GM23338 (cell line): ENCODE results near the gene NIBAN1. TPM values are rescaled to one million over a fixed set of nuclear protein-coding genes. Genes with fewer than 3 reads are reported as not detected.
A peak's percentile ranks its signal among the peaks of the same experiment; 100 is the strongest.

Experiments used
- ATAC-seq: fragments of 200-7000 bp; cut with Tn5 transposase; 3 replicates; pipeline ENCODE4 v1.9.1; 2020
- DNase-seq: peaks from one replicate; pipeline ENCODE4 v3.0.0-alpha.2; 2015; ENCODE audit warnings: low spot score
- H2AFZ ChIP-seq: fragments of 200-600 bp; sonication (generic); 2 replicates; pipeline ENCODE4 v1.8.0; 2016; ENCODE audit warnings: antibody characterized with exemption, mild to moderate bottlenecking, moderate library complexity
- H3F3A ChIP-seq: fragments of 200-600 bp; sonication (generic); replicated peaks from 2 replicates; pipeline ENCODE4 v1.8.0; 2017; ENCODE audit warnings: antibody characterized with exemption, mixed run types, low read depth
- H3K27ac ChIP-seq: fragments of 200-600 bp; sonication (generic); 2 replicates; pipeline ENCODE4 v1.6.1; 2016; ENCODE audit warnings: low read depth
- H3K27me3 ChIP-seq: fragments of 200-600 bp; sonication (generic); 2 replicates; pipeline ENCODE4 v1.8.0; 2016; ENCODE audit warnings: mild to moderate bottlenecking, mixed run types, moderate library complexity; ENCODE audit not compliant: insufficient read depth
- H3K36me3 ChIP-seq: fragments of 200-600 bp; sonication (generic); 2 replicates; pipeline ENCODE4 v1.8.0; 2016; ENCODE audit warnings: mild to moderate bottlenecking; ENCODE audit not compliant: insufficient read depth
- H3K4me1 ChIP-seq: fragments of 200-600 bp; sonication (generic); 2 replicates; pipeline ENCODE4 v1.8.0; 2016; ENCODE audit warnings: mild to moderate bottlenecking, moderate library complexity; ENCODE audit not compliant: insufficient read depth
- H3K4me2 ChIP-seq: fragments of 200-600 bp; sonication (generic); 2 replicates; pipeline ENCODE4 v1.7.1; 2017; ENCODE audit warnings: mixed run types
- H3K4me3 ChIP-seq: fragments of 200-600 bp; sonication (generic); 2 replicates; pipeline ENCODE4 v1.6.1; 2016; ENCODE audit warnings: mixed run types
- H3K79me2 ChIP-seq: fragments of 200-600 bp; sonication (generic); replicated peaks from 2 replicates; pipeline ENCODE4 v1.8.0; 2017; ENCODE audit warnings: mild to moderate bottlenecking; ENCODE audit not compliant: insufficient read depth
- H3K9me2 ChIP-seq: fragments of 200-600 bp; sonication (generic); 2 replicates; pipeline ENCODE4 v1.8.0; 2017; ENCODE audit not compliant: insufficient read depth
- H4K20me1 ChIP-seq: fragments of 200-600 bp; sonication (generic); replicated peaks from 2 replicates; pipeline ENCODE4 v1.8.0; 2017; ENCODE audit warnings: mild to moderate bottlenecking; ENCODE audit not compliant: insufficient read depth
- H3K27ac Mint-ChIP-seq: 2 replicates; pipeline ENCODE4 v1.8.0; 2020; ENCODE audit warnings: inconsistent platforms, mild to moderate bottlenecking, moderate library complexity, mixed read lengths
- H3K27me3 Mint-ChIP-seq: 3 replicates; pipeline ENCODE4 v1.8.0; 2022; ENCODE audit warnings: low read depth, mild to moderate bottlenecking, moderate library complexity, mixed read lengths, inconsistent platforms; ENCODE audit not compliant: insufficient read depth, poor library complexity
- H3K36me3 Mint-ChIP-seq: 3 replicates; pipeline ENCODE4 v1.8.0; 2021; ENCODE audit warnings: low read depth, mild to moderate bottlenecking, inconsistent platforms, moderate library complexity, mixed read lengths
- H3K4me1 Mint-ChIP-seq: 3 replicates; pipeline ENCODE4 v1.8.0; 2020; ENCODE audit warnings: mild to moderate bottlenecking, inconsistent platforms, mixed read lengths
- H3K4me3 Mint-ChIP-seq: 3 replicates; pipeline ENCODE4 v1.8.0; 2021; ENCODE audit warnings: moderate library complexity, mild to moderate bottlenecking, inconsistent platforms, mixed read lengths
- H3K9me3 Mint-ChIP-seq: 3 replicates; pipeline ENCODE4 v1.8.0; 2020; ENCODE audit warnings: moderate library complexity, mild to moderate bottlenecking, inconsistent platforms, mixed read lengths
- CREB1 ChIP-seq: fragments of 250-450 bp; sonication (Bioruptor Pico); IDR thresholded peaks from 2 replicates; pipeline ENCODE4 v1.5.0; 2020; ENCODE audit warnings: low read depth, mild to moderate bottlenecking, moderate library complexity
- EZH2 ChIP-seq: fragments of 200-600 bp; sonication (generic); IDR thresholded peaks from one replicate; pipeline ENCODE4 v1.8.0; 2017; ENCODE audit warnings: antibody characterized with exemption, mild to moderate bottlenecking, low read depth; ENCODE audit not compliant: unreplicated experiment
- STAT1 ChIP-seq: IDR thresholded peaks from one replicate; pipeline ENCODE4 v1.6.1; 2016; ENCODE audit warnings: antibody characterized with exemption; ENCODE audit not compliant: unreplicated experiment
- ZNF114 ChIP-seq: fragments of 250-450 bp; sonication (Bioruptor Pico); IDR thresholded peaks from 2 replicates; pipeline ENCODE4 v1.5.0; 2020; ENCODE audit warnings: mild to moderate bottlenecking, moderate library complexity
- ZNF331 ChIP-seq: fragments of 250-450 bp; sonication (Bioruptor Pico); IDR thresholded peaks from 2 replicates; pipeline ENCODE4 v1.5.0; 2020; ENCODE audit warnings: low read depth, mild to moderate bottlenecking, moderate library complexity
- ZNF462 ChIP-seq: fragments of 250-450 bp; sonication (Bioruptor Pico); IDR thresholded peaks from 2 replicates; pipeline ENCODE4 v1.5.0; 2020; ENCODE audit warnings: mild to moderate bottlenecking, moderate library complexity
- polyA plus RNA-seq: library from polyadenylated mRNA; unstranded; fragments of >200 nt; fragmentation: Nextera tagmentation; extraction: Ambion mirVana; gene quantifications from 2 replicates; pipeline ENCODE4 v1.2.1, GENCODE V29; 2016
- total RNA-seq: library from RNA; depleted of rRNA; stranded (reverse); fragments of >200 nt; shearing (Covaris generic); gene quantifications from 2 replicates; pipeline ENCODE4 v1.2.3, GENCODE V29; 2014
- TF ChIP-seq, protein P1 (sequence below), 2 experiments: fragments of 200-600 bp in 1 of 2; sonication (generic) in 1 of 2; conservative IDR thresholded peaks; 2 replicates each; pipeline versions ENCODE4 v1.5.1 to v1.6.1; 2016 to 2017; ENCODE audit warnings: antibody characterized with exemption in 2 of 2, low read depth in 2 of 2, mild to moderate bottlenecking in 2 of 2, moderate library complexity in 1 of 2

The NIBAN1 gene
- total and polyA plus RNA-seq, 2 experiments from 2014 or later, result 5.5 to 12.3 TPM

DNA sequence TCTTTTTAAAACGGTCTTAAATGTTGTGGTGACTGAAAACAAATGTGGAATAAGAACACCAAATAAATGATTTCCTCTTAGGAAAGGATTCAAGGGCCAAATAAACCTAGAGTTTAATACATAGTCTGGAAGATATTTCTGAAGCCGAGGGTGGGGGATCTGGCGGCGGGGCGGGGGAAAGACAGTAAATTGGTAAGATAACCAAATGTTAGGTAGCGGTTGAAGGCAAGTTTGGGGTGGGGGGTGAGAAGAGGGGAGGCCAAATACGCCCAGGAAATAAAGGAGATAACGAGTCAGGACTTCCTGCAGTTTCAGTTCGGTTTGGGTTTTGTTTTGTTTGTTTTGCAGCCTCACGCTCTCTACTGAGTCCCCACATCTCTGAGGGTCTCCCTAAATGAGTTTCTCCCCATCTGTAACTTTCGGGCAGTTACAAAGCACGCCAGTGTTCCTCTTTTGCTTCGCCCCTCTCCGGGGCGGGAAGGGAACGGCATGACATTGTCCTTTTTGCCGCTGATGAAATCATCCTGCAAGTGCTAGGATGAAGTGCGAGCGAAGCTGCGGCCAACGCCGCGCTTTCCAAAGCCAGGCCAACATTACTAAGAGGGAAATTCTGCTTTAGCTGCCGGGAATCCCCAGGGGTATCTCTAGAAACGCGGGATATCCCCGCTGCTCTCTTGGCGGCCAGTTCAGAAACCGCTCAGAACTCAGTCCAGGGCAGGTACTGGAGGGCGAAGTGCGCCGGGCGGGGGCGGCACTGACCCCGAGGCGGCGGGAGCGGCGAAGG, 844 bp downstream of the NIBAN1 start:
- Histone ChIP-seq H3K79me2 (0 out of 2 replicates have a peak, but pooled peaks cover 7% of the 10 kb centered on the region), H3F3A (no peaks in the 10 kb centered on the region), H4K20me1 (no peaks in the 10 kb centered on the region), H3K27ac (no peak overlapping the region), H3K4me2 (peak overlapping the region; percentile 81), H3K4me1 (peaks cover 10% of the 10 kb centered on the region; the same call in 1 of the 2 replicates), H3K9me2 (no peaks in the 10 kb centered on the region), H2AFZ (peak overlapping the region; percentile 100), H3K27me3 (peaks cover 51% of the 10 kb centered on the region), H3K36me3 (no peaks in the 10 kb centered on the region), H3K4me3 (peak overlapping the region; percentile 90)
- peak overlapping the region; percentile 89 for H3K4me3 Mint-ChIP-seq
- ATAC-seq, result peak; percentile 89
- H3K9me3 Mint-ChIP-seq, result no peaks in the 10 kb centered on the region
- peaks cover 14% of the 10 kb centered on the region for H3K4me1 Mint-ChIP-seq
- peak; percentile 68 for DNase-seq
- TF ChIP-seq ZNF462 (CRISPR knock-in tag) (no peak), ZNF331 (CRISPR knock-in tag) (no peak), STAT1 (no peak), CREB1 (CRISPR knock-in tag) (no peak), EZH2 (peak; percentile 48), ZNF114 (CRISPR knock-in tag) (no peak)
- TF ChIP-seq, protein P1, sequence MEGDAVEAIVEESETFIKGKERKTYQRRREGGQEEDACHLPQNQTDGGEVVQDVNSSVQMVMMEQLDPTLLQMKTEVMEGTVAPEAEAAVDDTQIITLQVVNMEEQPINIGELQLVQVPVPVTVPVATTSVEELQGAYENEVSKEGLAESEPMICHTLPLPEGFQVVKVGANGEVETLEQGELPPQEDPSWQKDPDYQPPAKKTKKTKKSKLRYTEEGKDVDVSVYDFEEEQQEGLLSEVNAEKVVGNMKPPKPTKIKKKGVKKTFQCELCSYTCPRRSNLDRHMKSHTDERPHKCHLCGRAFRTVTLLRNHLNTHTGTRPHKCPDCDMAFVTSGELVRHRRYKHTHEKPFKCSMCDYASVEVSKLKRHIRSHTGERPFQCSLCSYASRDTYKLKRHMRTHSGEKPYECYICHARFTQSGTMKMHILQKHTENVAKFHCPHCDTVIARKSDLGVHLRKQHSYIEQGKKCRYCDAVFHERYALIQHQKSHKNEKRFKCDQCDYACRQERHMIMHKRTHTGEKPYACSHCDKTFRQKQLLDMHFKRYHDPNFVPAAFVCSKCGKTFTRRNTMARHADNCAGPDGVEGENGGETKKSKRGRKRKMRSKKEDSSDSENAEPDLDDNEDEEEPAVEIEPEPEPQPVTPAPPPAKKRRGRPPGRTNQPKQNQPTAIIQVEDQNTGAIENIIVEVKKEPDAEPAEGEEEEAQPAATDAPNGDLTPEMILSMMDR (conservative IDR thresholded peaks at IDR 0.05; ENCODE audit: low read depth in 2 of 2), result peak; percentile 14 to 25; a peak in 2 of 4 replicates
- H3K27me3 Mint-ChIP-seq, result peaks cover 26% of the 10 kb centered on the region
- peak overlapping the region; percentile 94 for H3K27ac Mint-ChIP-seq
- no peaks in the 10 kb centered on the region for H3K36me3 Mint-ChIP-seq
